Measurements from ENCODE around the gene CAMTA1. TPM values are rescaled to one million over a fixed set of nuclear protein-coding genes. Genes with fewer than 3 reads are reported as not detected.

Gene CAMTA1
- total RNA-seq, 1 donor from 2014 or later: 77.6 TPM

DNA sequence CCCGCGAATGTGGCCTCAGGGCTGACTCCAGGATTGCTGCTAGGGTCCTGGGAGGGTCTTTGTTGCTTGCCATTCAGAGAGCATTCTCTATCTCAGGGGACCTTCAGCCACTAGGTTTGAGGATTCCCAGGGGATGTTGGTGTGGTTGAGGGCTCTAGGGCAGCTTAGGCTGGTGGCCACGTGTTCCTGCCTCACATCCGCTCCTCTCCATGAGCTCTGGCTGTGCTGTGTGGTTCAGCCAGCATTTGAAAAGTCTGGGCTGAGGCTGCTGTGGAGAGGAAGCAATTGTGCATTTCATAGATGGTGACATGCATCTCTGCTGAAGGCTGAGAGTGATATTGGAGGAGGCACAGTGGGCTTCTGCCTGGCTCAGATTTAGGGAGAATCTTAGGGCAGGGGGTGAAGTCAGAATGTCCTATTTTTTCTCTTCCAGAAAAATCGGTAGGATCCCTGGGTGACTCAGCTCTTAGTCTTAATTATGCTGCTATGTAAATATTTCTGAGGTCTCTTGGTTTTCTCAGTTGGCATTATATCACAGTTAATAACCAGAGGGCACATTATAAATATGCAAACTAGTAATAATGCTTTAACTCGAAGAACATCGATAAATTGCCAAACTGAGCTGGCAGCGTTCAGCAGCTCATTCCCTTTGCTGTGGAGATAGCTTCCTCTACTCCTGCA lies 182.3 kb downstream of the CAMTA1 start:
- no peaks in the 10 kb centered on the region for H3K36me3 ChIP-seq (ENCODE audit: insufficient read depth, low read length)
- no peak overlapping the region for H3K9ac ChIP-seq (ENCODE audit: low read length)
- no peaks in the 10 kb centered on the region for H3K79me2 ChIP-seq (ENCODE audit: insufficient read depth, low read length)
- no peak overlapping the region for H3K27ac Mint-ChIP-seq (ENCODE audit: unreplicated experiment)
- TF ChIP-seq CTCF (IDR thresholded peaks at IDR 0.05; ENCODE audit: insufficient read depth, low read depth, low read length): no peak
- TF ChIP-seq EZH2 (IDR thresholded peaks at IDR 0.05; ENCODE audit: insufficient read depth, low read length): no peak
- no peak overlapping the region for H3K4me3 ChIP-seq (ENCODE audit: insufficient read depth, low read depth, low read length)
- no peak overlapping the region for H3K27ac ChIP-seq (ENCODE audit: low read depth, low read length)
- no peaks in the 10 kb centered on the region for H3K36me3 Mint-ChIP-seq (ENCODE audit: low read depth, unreplicated experiment)
- no peak overlapping the region for H2AFZ ChIP-seq (ENCODE audit: low read depth, low read length)
- FAIRE-seq (no peak), DNase-seq (ENCODE audit: low read depth) (no peak)
- H3K4me1 Mint-ChIP-seq (ENCODE audit: low read depth, unreplicated experiment): peaks cover 22% of the 10 kb centered on the region
- H3K4me1 ChIP-seq (ENCODE audit: insufficient read depth, low read length): peaks cover 32% of the 10 kb centered on the region
- no peak overlapping the region for H3K4me3 Mint-ChIP-seq (ENCODE audit: unreplicated experiment)
- no peaks in the 10 kb centered on the region for H3K9me3 ChIP-seq (ENCODE audit: insufficient read depth, low read depth, low read length)
- H3K9me3 Mint-ChIP-seq (ENCODE audit: unreplicated experiment): no peaks in the 10 kb centered on the region
- H4K20me1 ChIP-seq (ENCODE audit: insufficient read depth, low read length): no peaks in the 10 kb centered on the region
- peak overlapping the region; percentile 16 for H3K4me2 ChIP-seq (ENCODE audit: low read length)
- peaks cover 19% of the 10 kb centered on the region for H3K27me3 Mint-ChIP-seq (ENCODE audit: low read depth, unreplicated experiment)
- H3K27me3 ChIP-seq (ENCODE audit: insufficient read depth, low read length): peaks cover 27% of the 10 kb centered on the region

DNA sequence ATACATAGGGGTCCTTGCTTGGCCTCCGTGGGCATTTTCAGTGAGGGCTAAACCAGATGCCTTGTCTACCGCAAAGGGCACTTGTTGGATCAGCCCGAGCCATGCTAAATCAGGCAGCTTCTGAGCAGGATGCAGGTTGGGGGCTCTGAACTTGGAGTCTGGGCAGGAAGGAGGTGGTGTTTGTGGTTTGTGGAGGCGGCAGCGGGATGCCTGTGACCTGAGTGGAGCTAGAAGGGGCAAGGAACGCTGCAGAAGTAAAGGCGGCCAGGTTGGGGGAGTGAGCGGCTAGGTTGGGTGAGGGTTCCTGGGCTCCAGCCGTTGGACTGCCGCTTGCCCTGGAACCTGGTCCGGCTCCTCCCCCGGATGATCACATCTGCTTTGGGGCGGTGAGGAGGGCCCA lies 183.9 kb downstream of the CAMTA1 start:
- H3K27ac ChIP-seq (ENCODE audit: low read depth, low read length): no peak overlapping the region
- H3K9ac ChIP-seq (ENCODE audit: low read length): no peak overlapping the region
- H4K20me1 ChIP-seq (ENCODE audit: insufficient read depth, low read length): no peaks in the 10 kb centered on the region
- FAIRE-seq (no peak), DNase-seq (ENCODE audit: low read depth) (peak; percentile 90)
- no peak overlapping the region for H3K4me3 Mint-ChIP-seq (ENCODE audit: unreplicated experiment)
- H3K36me3 ChIP-seq (ENCODE audit: insufficient read depth, low read length): no peaks in the 10 kb centered on the region
- H2AFZ ChIP-seq (ENCODE audit: low read depth, low read length): no peak overlapping the region
- no peak overlapping the region for H3K27ac Mint-ChIP-seq (ENCODE audit: unreplicated experiment)
- peaks cover 22% of the 10 kb centered on the region for H3K4me1 Mint-ChIP-seq (ENCODE audit: low read depth, unreplicated experiment)
- peak overlapping the region; percentile 71 for H3K4me2 ChIP-seq (ENCODE audit: low read length)
- H3K4me1 ChIP-seq (ENCODE audit: insufficient read depth, low read length): peaks cover 32% of the 10 kb centered on the region
- no peak overlapping the region for H3K4me3 ChIP-seq (ENCODE audit: insufficient read depth, low read depth, low read length)
- no peaks in the 10 kb centered on the region for H3K9me3 Mint-ChIP-seq (ENCODE audit: unreplicated experiment)
- H3K27me3 ChIP-seq (ENCODE audit: insufficient read depth, low read length): peaks cover 37% of the 10 kb centered on the region
- H3K36me3 Mint-ChIP-seq (ENCODE audit: low read depth, unreplicated experiment): no peaks in the 10 kb centered on the region
- peaks cover 16% of the 10 kb centered on the region for H3K27me3 Mint-ChIP-seq (ENCODE audit: low read depth, unreplicated experiment)
- no peaks in the 10 kb centered on the region for H3K9me3 ChIP-seq (ENCODE audit: insufficient read depth, low read depth, low read length)
- TF ChIP-seq EZH2 (IDR thresholded peaks at IDR 0.05; ENCODE audit: insufficient read depth, low read length) (no peak), CTCF (IDR thresholded peaks at IDR 0.05; ENCODE audit: insufficient read depth, low read depth, low read length) (no peak)
- H3K79me2 ChIP-seq (ENCODE audit: insufficient read depth, low read length): no peaks in the 10 kb centered on the region

DNA sequence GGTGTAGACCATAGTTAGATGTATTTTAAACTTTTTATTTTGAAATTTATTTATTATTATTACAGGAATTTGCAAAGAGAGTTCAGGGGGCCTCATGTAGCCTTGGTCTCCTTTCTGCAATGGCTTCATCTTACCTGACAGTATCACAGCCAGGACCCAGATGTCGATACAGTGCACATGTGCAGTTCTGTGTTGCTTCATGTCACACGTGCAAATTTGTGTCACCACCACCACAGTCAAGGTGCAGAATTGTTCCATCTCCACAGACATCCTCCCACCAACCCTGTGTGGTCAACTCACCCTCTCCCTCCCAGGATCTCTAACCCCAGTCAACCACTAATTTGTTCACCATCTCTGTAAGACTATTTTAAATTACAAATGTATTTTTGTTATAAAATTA lies 184.5 kb downstream of the CAMTA1 start:
- Histone ChIP-seq H3K27ac (ENCODE audit: low read depth, low read length) (no peak overlapping the region), H3K4me3 (ENCODE audit: insufficient read depth, low read depth, low read length) (no peak overlapping the region), H3K4me2 (ENCODE audit: low read length) (no peak overlapping the region), H3K27me3 (ENCODE audit: insufficient read depth, low read length) (peaks cover 33% of the 10 kb centered on the region), H3K9ac (ENCODE audit: low read length) (no peak overlapping the region), H3K79me2 (ENCODE audit: insufficient read depth, low read length) (no peaks in the 10 kb centered on the region), H2AFZ (ENCODE audit: low read depth, low read length) (no peak overlapping the region), H4K20me1 (ENCODE audit: insufficient read depth, low read length) (no peaks in the 10 kb centered on the region), H3K4me1 (ENCODE audit: insufficient read depth, low read length) (peaks cover 32% of the 10 kb centered on the region), H3K9me3 (ENCODE audit: insufficient read depth, low read depth, low read length) (no peaks in the 10 kb centered on the region), H3K36me3 (ENCODE audit: insufficient read depth, low read length) (no peaks in the 10 kb centered on the region)
- no peak overlapping the region for H3K4me3 Mint-ChIP-seq (ENCODE audit: unreplicated experiment)
- H3K27ac Mint-ChIP-seq (ENCODE audit: unreplicated experiment): no peak overlapping the region
- FAIRE-seq: no peak
- TF ChIP-seq CTCF (IDR thresholded peaks at IDR 0.05; ENCODE audit: insufficient read depth, low read depth, low read length): no peak
- no peak for TF ChIP-seq EZH2 (IDR thresholded peaks at IDR 0.05; ENCODE audit: insufficient read depth, low read length)
- no peak for DNase-seq (ENCODE audit: low read depth)
- no peaks in the 10 kb centered on the region for H3K9me3 Mint-ChIP-seq (ENCODE audit: unreplicated experiment)
- H3K36me3 Mint-ChIP-seq (ENCODE audit: low read depth, unreplicated experiment): no peaks in the 10 kb centered on the region
- H3K4me1 Mint-ChIP-seq (ENCODE audit: low read depth, unreplicated experiment): peaks cover 22% of the 10 kb centered on the region
- peaks cover 12% of the 10 kb centered on the region for H3K27me3 Mint-ChIP-seq (ENCODE audit: low read depth, unreplicated experiment)

Measured in astrocyte (in vitro differentiated cells and primary cell).